Stimulated activated naive CD4-positive, alpha-beta T cell treated with Interleukin-2 at 50 U/mL for 16 hours (primary cell): ENCODE results near the gene TSEN34.
A peak's percentile ranks its signal among the peaks of the same experiment; 100 is the strongest.
"Not testable (repeated sequence)": the region's sequence is repeated elsewhere in the genome, so short reads cannot be mapped to it uniquely, and the experiment has no call there.

Experiments used
- DNase-seq: peaks from one replicate; lab custom pipeline; 2025; lab: John Stamatoyannopoulos, UW

The TSEN34 gene

DNA sequence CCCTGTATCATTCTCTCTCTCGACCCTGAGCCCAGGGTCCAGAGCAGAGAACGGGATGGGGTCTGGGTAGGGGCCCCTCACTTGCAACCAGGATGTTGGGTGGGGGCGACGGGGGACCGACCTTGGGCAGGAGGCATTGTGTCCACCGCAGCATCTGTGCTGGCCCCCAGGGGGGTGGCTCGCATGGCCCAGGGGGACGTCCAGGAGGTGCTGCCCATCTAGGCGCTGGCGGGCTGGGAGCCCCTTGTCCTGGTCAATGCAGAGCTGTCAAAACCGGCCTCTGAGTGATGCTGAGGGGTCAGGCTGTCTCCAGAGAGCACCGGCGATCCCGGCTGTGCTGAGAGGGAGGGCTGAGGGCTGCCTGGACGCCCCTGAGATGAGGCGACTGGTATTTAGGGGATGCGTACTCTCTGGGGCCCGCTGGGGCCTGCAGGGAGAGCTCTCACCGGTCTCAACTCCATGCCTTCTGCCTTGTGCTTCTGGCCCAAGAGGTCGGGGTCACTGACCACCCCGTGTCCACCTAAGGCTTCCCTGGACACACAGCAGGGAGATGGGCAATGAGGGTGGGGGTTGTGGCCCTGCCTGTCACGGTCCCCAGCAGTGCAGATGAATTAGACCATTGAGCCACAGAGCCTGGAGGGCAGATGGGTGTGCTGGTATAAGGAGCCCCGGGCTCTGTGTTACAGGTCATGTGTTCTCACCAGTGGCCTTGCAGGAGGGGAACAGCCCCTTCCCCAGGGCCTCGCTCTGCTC lies 18.1 kb downstream of the TSEN34 start:
- no peak for DNase-seq

DNA sequence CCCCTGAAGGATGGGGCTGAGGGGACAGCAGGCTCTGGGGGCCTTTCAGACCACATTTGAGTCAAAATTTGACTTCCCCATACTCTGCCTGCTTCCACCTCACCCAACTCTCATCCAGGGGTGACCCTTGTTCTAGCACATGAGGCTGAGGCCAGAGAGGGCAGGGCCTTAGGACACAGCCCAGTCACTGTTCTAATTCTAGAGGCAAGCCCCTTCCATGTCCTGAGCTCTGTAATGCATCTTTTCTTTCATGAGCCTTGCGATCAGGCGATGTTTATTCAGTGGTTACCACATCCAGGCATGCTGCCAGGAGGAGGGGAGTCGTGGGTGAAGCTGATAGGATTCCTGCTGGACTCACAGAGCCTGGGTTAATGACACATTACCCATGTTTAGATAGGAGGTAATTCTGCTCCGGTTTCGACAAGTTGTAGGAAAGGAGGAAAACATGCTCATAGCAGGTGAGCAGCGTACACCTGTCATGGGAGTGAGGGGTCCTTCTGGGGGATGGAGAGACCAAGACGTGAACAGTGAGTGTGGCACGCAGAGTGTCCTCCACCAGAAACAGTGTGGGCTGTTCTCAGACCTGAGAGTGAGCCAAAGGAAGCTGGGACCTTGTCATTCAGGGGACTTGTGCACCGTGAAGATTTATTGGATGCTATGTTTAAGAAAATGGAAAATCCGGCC lies 18.8 kb downstream of the TSEN34 start:
- no peak for DNase-seq

DNA sequence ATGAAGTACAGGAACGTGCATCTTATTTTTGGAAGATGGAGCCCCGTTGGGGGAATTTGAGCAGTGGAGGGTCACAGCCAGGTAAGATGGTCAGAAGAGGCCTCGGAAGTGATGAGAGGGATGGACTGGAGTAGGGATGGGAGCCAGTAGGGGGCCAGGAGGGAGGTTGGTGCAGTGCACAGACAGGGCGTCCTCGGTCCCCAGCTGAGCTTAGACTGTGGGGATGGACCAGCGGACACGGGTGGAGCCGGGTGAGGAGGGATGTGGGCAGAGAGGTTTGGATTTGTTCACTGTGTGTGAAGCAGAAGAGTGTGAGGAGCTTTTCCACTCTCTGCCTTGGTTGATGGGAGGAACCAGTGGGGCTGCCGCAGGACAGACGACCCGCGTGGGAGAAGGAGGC lies 20.1 kb downstream of the TSEN34 start:
- no peak for DNase-seq

DNA sequence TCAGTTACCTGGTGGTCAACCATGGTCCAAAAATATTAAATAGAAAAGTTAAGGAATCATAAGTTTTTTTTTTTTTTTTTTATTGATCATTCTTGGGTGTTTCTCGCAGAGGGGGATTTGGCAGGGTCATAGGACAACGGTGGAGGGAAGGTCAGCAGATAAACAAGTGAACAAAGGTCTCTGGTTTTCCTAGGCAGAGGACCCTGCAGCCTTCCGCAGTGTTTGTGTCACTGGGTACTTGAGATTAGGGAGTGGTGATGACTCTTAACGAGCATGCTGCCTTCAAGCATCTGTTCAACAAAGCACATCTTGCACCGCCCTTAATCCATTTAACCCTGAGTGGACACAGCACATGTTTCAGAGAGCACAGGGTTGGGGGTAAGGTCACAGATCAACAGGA lies 23.1 kb downstream of the TSEN34 start:
- not testable (repeated sequence) for DNase-seq

DNA sequence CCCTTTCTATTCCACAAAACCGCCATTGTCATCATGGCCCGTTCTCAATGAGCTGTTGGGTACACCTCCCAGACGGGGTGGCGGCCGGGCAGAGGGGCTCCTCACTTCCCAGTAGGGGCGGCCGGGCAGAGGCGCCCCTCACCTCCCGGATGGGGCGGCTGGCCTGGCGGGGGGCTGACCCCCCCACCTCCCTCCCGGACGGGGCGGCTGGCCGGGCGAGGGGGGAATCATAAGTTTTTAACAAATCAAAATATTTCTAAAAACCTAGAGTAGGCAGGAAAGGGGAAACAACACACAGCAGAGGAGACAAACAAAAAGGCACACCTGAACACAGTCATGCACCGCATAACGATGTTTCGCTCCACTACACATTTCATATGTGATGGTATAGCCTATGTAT lies 23.6 kb downstream of the TSEN34 start:
- DNase-seq: not testable (repeated sequence)

DNA sequence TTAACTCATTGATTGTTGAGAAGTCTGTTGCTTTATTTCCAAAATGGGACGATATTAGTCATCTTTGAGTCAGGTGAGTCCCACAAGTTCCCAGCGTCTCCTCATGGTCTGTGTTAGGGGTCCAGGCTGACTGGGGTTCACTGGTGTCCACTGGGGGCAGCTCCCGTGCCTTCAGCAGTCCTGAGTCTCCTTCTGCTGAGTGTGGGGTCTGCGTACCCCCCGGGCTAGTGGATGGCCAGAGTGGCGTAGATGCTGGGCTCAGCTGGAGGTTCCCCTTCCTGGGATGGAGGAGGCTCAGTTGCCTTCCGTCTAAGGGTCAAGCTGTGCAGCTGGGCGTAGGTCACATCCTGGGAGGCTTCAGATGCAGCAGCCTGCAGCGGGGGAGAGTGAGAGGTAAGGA lies 25.8 kb downstream of the TSEN34 start:
- DNase-seq: no peak

- DNase-seq: not testable (repeated sequence)
These were observed 26.6 kb downstream of the TSEN34 start for GRCh38 chr19:54217517-54218247.

GRCh38 chr19:54218259-54218658 lies 27.2 kb downstream of the TSEN34 start:
- DNase-seq: no peak

- DNase-seq: no peak
These were observed 28.0 kb downstream of the TSEN34 start for GRCh38 chr19:54218960-54219661.

- DNase-seq: not testable (repeated sequence)
These were observed 28.6 kb downstream of the TSEN34 start for GRCh38 chr19:54219702-54220101.

- not testable (repeated sequence) for DNase-seq
These were observed 30.8 kb downstream of the TSEN34 start for GRCh38 chr19:54221947-54222346.

DNA sequence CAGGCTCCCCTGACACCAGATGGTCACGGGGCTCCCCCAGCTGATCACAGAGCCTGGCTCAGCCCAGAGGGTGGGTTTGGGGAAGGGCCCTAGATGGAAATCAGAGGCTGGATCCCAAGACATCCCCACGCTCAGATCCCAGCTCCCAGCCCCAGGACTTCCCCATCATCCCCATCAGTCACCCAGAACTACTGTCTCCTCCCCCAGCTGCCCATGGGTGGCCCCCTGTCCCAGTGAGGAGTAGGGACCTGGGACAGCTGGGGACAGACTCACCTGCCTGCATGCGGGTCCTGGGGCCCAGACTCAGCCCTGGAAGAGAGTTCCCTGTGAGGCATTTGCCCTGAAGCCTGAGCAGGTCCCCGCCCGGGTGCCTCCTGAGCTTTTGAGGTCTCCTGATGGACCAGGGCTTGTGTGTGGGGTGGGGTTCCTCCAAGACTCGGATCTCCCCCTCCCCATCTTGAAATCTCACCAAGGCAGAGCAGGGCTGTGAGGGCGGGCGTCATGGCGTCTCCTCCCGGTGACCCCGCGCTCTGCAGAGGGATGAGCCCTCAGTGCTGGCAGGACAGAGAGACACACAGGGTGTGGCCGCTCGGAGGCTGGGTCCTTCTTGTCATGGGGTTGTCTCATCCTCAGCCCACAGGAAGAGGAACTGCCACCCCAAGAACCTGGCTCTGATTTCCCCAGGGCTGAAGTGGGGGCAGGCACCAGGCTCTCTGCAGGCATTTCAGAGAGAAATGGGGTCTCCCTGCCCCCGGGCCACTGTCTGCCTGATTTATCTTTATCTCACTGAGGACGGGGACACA lies 31.6 kb downstream of the TSEN34 start, which contains the start of gene LILRB3:
LILRB3 (minus strand) TSS at position 534 of the 803 bp plus-strand sequence; CDS start at position 503, 31 bp downstream.
- DNase-seq: not testable (repeated sequence)

- not testable (repeated sequence) for DNase-seq
These were observed 32.3 kb downstream of the TSEN34 start for GRCh38 chr19:54223277-54223936.

GRCh38 chr19:54223937-54224281 lies 32.8 kb downstream of the TSEN34 start:
- not testable (repeated sequence) for DNase-seq

- DNase-seq: not testable (repeated sequence)
These were observed 33.5 kb downstream of the TSEN34 start for GRCh38 chr19:54224619-54225018.

- no peak for DNase-seq
These were observed 38.0 kb downstream of the TSEN34 start for GRCh38 chr19:54229146-54229545.

GRCh38 chr19:54230031-54230430 lies 38.9 kb downstream of the TSEN34 start:
- no peak for DNase-seq

GRCh38 chr19:54231077-54231931 lies 40.2 kb downstream of the TSEN34 start:
- DNase-seq: peak; percentile 81

DNA sequence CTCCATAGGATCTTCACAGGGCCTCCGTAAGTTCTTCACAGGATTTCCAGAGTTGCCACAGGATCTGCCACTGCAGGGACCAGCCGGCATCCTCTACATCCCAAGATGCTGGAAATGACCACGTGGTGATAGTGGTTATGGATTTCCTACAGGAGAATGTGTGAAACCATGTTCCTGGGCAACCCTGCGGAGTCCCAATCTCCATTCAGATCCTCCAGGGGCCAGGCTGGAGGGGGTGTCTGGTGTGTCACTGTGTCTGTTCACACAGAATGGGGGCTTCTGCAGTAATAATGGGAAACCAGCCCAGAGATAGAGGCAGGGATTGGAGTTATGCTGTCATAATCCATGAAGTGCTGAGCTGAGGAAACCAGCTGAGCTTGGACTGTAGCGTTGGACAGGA lies 42.8 kb downstream of the TSEN34 start:
- DNase-seq: no peak
